Dermis microvascular lymphatic vessel endothelial cell (primary cell): Measurements from ENCODE around the gene WDFY4. TPM values are rescaled to one million over a fixed set of nuclear protein-coding genes. Genes with fewer than 3 reads are reported as not detected.

ENCODE experiments used
- DNase-seq, 2 donors: peaks; one replicate each; pipeline versions ENCODE4 v3.0.0 to v3.0.0-alpha.2; 2010; ENCODE audit warnings: low read depth in 2 of 2
- total RNA-seq: library from RNA; depleted of rRNA; stranded (reverse); fragments of >200 nt; gene quantifications from 2 replicates; pipeline ENCODE4 v1.2.1, GENCODE V29; 2014

Gene WDFY4
- total RNA-seq, 1 donor from 2014 or later = under 0.01 TPM

DNA sequence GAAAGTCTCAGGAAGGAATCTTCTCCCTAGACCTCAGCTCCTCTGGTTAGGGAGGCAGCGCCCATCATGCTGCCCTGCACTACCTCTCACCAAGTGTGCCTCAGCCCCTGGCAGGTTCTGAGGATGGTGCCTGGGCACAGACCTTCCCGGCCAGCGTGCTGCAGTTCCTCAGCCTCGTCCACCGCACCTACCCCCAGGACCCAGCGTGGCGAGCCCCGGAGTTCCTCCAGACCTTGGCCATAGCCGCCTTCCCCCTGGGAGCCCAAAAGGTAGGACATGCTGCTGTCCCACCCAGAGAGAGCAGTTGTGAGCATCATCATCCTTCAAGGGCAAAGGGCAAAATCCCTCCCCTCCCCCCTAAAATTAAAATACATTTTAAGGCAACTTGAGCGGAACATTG is 132.5 kb downstream of the WDFY4 start:
- no peak for DNase-seq

DNA sequence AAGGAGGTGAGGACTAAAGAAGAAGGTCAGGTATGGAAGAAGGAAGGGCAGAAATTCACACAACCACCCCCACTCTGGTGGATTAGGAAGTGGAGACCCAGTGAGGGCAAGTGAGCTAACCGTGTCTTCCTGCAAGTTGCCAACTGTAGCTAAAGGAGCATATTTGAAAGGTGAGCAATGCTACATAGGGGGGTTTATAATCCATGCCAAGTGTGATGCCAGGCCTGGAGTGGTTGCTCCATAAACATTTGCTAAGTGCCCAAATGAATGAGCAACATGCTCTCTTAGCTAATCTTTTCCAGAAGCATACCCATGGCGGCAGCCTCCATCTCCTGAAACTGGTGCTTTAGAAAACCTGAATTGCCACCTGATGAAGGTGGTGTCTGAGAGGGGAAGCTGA is 133.4 kb downstream of the WDFY4 start:
- no peak for DNase-seq

DNA sequence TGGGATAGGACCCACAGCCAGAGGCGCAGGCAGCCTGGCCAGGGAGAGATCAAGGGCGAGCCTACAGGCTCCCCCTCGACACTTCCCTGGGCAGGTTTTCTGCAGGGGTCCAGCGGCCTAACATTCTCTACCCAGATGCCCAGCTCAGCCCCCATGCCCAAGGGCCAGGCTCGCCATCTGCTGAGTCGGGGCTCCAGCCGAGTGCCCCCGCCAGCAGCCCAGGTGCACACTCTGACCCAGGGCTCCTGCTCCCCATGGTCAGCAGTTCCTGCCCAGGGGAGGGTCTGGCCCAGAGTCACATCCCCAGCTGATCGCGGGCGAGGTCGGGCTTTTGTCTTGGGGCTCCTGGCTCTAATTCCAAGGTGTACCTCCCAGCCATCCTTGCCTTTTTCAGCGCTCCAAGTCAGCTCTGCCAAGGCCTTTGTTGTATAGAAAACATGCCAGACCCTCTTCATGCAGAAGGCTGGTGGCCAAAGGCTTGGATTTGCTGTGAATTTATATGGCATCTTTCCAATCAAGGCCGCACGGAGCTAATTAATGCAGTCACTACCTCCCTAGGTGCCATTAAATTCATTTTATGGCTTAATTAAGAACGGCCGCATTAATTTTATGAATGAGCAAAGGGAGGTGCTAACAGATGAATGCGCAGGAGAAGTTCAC is 134.3 kb downstream of the WDFY4 start:
- no peak for DNase-seq

DNA sequence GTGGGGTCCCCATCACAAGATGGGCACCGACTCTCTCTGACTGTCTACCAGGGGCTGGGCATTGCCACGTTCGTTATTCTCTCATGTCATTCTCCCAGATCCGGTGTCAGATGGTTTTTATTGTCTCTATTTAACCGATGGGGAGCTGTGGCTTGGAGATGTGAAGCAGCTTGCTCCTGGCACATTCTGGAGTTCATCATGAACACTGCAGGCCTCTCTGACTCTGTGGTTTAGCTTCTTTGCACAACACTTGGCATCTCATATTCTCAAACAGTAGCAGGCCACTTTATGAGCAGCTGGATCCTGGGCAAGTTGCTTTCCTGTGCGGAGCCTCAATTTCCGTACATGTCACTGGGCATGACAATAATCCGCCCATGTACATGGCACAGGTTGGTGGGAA is 135.1 kb downstream of the WDFY4 start:
- DNase-seq = no peak

DNA sequence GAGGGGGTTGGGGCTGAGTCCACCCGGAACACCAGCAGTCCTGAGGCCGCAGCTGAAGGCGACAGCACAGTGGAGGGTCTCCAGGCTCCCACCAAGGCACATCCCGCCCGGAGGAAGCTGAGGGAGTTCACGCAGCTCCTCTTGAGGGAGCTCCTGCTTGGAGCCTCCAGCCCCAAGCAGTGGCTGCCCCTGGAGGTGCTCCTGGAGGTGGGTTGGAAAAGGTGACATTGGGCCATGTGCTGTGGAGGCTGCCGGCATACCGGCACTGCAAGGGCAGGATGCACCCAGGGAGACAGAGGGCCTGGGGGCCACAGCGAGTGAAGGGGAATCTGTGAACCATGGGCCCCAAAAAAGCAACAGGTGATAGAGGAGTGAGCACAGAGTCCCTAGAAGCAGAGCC is 135.6 kb downstream of the WDFY4 start:
- no peak for DNase-seq

DNA sequence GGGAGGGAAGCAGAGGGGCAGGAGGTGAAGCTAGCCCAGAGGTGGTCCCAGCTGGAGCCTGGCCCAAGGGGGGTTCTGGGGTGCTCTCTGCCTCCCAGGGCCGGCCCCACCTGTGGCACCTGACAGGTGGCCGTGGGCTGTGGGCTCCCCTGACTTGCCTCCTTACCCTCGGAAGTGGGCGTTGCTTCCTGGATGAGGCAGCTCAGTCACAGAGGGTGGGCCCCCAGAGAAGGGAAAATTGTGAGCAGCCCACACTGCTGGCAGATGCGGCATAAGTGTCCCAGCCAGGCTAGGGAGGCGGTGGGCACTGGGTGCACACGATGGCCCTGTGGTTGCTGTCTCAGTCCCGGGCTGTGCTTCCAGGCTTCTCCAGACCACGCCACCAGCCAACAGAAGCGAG is 136.0 kb downstream of the WDFY4 start:
- no peak for DNase-seq

DNA sequence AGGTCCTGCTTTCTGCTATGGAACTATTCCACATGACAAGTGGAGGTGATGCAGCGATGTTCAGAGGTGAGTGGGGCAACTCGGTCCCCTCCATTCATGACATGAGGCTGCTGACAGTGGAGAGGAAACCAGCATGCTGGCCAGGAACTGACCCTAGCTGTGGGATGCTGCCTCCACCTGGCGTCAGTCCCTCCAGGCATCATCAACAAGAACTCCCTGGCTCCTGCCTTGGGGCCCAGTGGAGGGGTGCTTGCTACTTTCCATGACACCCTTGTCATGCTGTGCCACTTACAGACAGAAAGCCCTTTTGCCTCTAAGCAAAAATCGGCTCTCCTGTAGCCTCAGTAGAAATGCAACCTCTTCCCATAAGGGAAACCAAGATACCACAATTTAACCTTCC is 136.4 kb downstream of the WDFY4 start:
- no peak for DNase-seq

DNA sequence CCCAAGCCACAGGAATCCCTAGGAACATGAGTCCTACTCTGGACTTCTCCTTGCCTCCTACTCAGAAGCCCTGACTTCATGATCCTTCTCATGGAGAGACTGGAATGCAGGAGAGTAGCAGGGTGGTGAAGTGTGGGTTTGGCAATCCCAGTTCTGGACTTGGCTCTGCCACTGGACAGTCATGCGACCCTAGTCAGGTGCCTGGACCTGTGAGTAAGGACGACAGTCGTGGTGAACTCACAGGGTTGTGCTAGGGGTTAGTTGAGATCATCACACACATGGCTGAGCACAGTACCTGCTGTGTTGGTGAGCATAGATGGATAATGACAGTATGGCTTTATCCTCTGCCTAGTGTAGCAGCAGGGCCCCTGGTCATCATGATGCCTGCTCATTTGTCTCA is 137.0 kb downstream of the WDFY4 start:
- DNase-seq = no peak

DNA sequence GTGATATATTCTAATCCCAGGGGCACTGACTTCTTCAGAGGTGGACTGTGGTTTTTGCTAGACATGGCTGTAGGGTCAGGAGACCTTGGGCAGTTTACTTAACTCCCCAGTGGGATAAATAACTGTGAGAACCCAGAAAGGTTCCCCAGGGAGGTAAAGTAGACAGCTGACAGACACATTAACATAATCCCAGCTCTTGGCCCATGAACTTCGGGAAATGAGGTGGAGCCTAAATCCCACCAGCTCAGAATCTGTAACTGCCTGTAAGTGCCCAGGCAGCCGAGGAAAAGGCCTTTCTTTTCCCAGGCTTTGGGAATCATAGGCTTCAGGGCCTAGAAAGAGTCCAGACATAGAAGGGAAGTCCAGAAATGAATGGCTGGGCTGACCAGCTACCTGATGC is 149.0 kb downstream of the WDFY4 start:
- DNase-seq = no peak

DNA sequence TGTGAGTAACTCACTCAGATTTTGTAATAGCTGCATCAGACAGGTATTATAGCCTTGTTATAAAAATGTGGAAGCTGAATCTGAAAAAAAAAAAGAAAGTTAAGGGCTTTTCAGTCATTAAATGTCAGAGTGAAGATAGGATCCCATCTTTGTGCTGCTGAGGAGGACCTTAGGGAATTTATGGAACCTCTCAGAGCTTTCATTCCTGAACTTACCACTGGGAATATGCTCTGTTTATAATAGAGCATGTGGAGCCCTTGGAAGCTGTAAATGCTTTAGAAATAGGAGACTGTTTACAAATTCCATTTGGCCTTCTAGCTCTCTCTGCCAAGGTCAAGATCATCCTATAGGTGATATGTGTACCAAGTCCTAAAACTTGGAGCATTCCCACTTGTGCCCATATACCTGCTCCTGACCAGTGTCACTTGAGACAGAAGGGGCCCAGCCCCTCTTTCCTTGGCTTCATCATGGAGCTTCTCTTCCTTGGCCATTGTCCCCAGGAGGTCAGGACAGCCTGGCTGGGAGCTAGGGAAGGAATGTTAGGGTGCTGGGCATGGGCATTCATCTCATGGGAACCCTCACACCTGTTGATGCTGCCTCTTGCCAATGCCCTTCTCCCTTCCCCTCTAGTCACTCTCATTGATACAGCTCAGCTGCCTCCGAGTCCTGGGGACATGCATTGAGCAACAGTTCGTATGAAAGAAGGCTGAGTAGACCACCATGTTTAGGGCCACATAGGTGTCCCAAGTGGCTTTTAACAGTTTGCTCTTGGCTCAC is 149.7 kb downstream of the WDFY4 start:
- DNase-seq = no peak

DNA sequence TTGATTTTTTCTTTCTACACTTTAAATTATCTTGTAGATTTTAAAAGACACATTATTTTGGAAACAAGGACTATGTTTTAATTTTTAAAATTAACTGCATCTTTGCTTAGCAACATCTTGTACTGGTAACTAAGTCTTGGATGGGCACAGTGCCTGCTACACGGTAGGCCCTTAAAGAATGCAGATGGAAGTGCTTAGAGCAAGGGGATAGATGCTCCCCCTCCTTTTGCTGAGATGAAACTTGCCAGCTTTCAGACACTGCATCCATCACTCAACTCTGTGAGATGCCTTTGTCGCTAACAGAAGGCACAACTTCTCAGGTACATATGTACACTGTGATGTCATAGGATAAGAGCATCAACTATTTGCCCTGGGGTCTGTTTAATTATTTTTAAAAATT is 151.1 kb downstream of the WDFY4 start:
- DNase-seq = no peak

DNA sequence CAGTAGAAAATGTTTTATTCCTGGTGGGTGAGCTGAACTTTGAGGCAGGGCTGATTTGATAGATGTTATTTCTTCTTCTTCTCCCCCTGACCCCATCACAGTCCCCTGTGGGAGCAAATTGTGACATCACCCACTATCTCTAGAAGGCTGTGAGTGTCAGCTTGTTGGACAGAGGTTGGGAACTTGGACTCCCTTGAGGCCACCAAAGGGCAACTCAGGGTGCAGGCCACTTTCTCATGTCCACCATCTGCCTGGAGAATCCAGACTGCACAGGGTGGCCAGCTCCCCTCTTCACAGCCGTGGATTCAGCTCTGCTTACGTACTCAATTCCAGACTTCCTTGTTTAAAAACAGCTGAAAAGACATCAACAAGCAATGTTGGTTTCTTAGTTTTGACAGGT is 151.9 kb downstream of the WDFY4 start:
- DNase-seq = no peak

DNA sequence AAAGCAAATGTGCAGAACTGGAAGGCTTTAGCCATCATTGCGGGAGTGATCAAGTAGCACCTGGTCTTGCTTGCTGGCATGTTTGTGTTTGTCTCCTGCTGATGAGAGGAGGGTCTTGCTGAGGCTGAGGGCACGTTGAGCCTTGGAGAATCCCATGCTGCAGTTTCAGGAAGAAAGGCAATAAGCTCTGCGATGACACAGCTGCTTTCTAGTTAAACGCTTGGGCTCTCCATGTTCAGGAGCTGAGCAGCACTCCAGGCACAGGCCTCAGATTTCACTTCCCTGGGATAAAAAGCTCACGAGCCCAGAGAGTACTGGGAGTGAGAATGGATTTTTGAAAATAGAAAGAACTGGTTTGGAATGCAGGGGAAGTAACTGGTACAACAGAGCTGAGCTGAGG is 154.2 kb downstream of the WDFY4 start:
- DNase-seq = no peak

DNA sequence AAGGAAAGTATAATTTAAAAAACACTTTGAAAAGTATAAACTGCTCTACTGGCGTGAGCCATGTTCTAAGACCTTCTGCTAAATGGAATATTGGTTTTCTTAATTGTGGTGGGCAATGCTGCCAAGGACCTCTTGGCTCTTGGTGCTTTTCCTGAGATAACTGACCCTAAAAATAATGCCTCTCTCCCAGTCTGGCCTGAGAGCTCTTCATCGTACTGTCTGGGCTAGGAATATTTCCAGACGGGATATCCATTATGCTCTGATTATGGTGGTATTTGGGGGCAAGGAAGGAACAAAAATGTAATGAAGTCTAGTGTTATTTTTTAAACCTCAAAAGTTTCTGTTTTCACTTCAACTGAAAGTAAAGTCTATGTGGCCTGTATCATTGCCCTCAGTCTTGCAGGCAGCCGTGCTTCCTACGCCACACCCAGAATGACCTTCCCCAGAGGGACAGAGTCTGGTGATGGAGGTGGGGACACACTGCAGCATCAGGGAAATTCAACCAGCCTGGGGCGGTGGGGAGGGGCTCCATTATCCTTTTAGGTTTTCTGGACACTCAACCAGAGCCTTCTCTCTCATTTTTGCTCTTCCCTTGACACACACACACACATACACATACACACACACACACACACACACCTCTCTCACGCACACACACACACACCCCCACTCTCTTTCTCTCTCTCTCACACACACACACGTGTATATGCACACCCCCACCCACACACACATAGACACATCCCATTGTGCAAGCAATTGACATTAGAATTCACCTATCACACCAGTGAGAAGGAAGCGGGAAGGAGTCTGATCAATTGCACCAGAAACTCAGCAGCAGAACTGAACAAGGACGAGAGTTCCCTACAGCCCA is 155.4 kb downstream of the WDFY4 start:
- DNase-seq = no peak

DNA sequence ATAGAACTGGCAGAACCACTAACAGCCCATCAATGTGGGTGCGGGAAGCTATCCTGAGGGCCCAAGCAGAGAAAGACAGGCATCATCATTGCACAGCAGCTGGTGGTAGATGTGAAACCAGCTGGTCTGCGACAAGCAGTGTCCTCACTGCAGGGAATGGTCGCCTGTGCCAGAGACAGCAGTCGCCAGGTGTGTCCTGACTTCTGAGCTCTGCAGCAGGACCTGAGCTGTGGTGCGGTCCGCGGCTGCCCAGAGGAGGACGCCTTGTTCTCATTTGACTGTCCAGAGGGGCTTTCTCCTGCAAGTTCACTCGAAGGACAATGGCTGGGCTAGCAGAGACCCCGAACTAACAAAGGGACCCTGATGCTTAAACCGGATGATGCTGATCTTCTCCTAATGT is 157.6 kb downstream of the WDFY4 start:
- no peak for DNase-seq

DNA sequence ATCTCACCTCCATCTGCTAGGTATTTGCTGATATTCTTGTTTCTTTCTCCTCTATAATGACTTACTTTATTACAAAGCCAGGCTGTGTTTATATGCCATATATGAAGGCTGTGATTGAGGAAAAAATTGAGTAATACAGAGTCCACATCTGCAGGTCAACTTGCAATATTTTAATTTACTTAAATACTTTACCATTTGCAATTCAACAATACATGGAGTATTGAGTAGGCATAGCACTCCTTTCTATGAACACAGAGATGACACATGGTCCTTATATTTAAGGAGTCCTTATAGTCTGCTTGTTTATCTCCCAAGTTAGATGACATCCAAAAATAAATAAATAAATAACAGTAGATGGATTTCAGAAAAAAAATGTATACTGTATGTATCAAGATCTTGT is 158.5 kb downstream of the WDFY4 start:
- DNase-seq = no peak

DNA sequence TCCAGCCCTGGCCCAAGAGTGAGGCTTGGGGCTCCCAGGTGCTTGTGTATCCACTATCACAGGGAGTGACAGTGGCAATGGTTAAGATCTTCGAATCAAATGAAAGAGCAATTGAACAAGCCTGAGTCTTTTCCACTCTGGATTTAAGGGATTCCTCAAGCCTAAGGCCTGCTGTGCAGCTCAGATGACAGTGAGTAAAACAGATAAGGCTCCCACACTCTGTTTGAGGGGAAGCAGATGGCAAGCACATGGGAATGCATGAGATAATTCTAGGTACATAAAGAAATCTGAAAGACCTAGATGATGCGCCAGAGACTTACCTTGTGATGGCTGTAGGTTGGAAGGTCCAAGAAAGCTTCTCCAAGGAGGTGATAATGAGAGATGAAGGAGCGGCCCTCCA is 159.9 kb downstream of the WDFY4 start:
- DNase-seq = no peak

DNA sequence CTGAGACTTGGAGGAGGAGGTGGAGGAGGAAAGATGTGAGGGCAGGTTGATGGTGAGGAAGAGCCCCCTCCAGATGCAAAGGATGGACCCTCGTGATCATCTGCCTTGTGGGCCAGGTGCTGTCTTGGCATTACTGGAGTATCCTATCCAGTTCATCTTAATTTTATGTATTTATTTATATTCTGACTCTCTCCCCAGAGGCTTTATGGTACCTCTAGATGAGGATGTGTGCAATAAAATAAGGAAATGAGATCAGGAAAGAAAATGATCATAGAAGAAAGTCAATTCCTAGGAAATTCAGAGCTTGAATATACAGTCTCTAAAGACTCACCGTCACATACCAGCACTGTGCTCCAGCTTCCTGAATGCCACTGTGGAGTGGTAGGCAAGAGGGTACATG is 160.8 kb downstream of the WDFY4 start:
- DNase-seq = no peak

DNA sequence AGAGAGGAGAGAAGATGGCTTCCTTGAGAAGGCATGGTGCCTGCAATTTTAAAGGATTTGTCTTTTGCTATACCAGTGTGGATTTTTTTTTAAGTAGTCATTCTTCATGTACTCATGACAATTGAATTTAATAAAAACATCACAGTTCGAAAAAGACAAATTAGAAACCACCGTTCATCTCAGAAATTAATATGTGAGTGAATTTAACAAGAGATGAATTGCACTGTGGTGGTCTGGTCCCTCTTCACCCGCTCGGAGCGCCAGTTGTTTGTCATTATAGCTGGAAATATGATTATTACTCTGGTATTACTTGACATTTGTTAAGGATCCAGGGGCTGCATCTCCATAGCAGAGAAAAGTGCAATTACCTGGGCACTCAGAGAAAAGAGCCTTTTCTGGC is 163.0 kb downstream of the WDFY4 start:
- DNase-seq = no peak

DNA sequence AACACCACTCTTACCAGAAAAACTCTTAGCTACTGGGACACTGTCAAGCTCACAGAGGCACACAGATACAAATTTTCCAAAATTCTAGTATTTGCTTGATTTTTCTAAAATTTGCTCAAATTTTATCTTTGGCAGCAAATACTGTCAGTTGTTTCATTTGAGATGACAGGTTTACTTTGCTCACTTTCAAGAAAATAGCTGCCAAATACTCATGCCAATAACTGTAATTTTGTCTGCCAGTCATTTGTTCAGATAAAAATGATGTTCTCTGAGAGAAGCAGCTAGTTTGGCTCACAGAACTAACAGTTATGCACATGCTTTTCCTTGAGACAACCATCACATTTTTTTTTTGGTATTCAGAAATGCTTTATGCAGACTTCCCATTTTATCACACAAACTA is 172.2 kb downstream of the WDFY4 start:
- DNase-seq = no peak

DNA sequence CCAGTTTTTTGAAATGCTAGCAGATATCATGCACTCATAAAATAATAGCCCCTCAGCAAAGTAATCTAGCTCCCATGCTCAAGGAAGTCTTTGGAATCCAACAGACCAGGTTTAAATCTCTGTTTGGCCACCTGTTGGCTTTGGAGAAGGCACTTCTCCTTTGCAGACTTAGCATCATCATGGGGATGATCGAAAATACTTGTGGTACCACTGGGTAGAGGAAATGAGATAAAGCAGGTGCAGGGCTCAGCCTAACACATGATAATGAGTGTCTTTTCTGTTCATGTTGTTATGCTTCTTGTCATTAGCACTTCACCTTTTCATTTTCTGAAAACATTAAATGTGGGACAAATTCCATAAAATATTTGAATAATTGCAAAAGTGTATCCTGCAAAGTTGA is 187.6 kb downstream of the WDFY4 start:
- no peak for DNase-seq

DNA sequence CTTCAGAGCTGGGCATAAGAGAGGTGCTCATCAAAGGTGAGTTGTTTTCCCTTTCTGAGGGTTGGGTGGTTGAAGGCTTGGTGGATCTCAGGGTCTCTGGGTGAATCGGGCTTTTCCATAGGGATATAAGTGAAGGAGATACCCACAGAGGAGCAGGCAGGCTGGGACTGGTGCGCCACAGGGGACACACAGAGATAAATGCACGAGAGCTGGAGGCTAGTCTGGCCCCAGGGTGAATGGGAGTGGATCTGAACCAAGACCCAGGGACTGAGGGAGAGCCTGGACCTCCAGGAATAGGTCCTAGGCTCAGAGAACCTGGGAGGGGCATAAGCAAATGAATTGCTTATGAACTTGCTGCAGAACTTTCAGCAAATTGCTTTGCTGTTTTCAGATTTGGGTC is 193.4 kb downstream of the WDFY4 start:
- DNase-seq = no peak

DNA sequence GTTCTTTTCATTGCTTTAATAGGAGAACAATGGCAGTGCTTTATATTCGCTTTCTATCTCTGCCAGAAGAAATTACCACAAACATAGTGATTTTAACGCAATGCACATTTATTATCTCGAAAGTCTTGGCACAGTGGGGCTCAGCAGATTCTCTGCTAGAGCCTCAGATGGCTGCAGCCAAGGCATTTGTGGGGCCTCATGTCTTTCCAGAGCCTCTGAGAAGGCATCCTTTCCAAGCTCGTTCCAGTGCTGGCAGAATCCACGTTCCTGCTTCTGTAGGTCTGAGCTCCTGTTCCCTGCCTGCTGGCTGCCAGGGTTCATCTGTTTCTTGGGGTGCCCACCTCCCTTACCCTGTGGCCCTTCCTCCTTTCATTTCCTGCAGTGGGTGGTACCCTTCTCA is 194.8 kb downstream of the WDFY4 start:
- no peak for DNase-seq
